Subcutaneous abdominal adipose tissue (tissue), 5 donors: ENCODE data around the gene PTGIR.

Experiments
- H3K27ac ChIP-seq: one replicate; pipeline ENCODE4 v1.7.0; 2013; ENCODE audit warnings: low read depth, mild to moderate bottlenecking, inconsistent platforms, low read length, moderate library complexity
- H3K27me3 ChIP-seq, 5 donors: one replicate each; pipeline ENCODE4 v1.7.0; 2013; ENCODE audit warnings: low read length in 5 of 5, inconsistent platforms in 1 of 5; ENCODE audit not compliant: control insufficient read depth in 5 of 5, insufficient read depth in 4 of 5
- H3K36me3 ChIP-seq, 5 donors: one replicate each; pipeline ENCODE4 v1.7.0; 2013; ENCODE audit warnings: low read length in 5 of 5; ENCODE audit not compliant: control insufficient read depth in 5 of 5, insufficient read depth in 5 of 5
- H3K4me1 ChIP-seq, 5 donors: one replicate each; pipeline ENCODE4 v1.7.0; 2013; ENCODE audit warnings: low read length in 5 of 5, mild to moderate bottlenecking in 3 of 5, moderate library complexity in 1 of 5; ENCODE audit not compliant: control insufficient read depth in 5 of 5, insufficient read depth in 5 of 5
- H3K4me3 ChIP-seq, 5 donors: one replicate each; pipeline ENCODE4 v1.7.0; 2013; ENCODE audit warnings: low read length in 5 of 5, low read depth in 1 of 5
- H3K9ac ChIP-seq, 5 donors: one replicate each; pipeline ENCODE4 v1.7.0; 2013; ENCODE audit warnings: low read length in 5 of 5, mild to moderate bottlenecking in 4 of 5, moderate library complexity in 3 of 5
- H3K9me3 ChIP-seq, 5 donors: one replicate each; pipeline ENCODE4 v1.7.0; 2013; ENCODE audit warnings: low read length in 5 of 5; ENCODE audit not compliant: control insufficient read depth in 5 of 5
- donor health status: healthy.
- donor health status: healthy.
- donor health status: healthy.
- donor health status: healthy.
- donor health status: healthy.

The PTGIR gene

GRCh38 chr19:46616631-46617322, 8.1 kb downstream of the PTGIR start:
- no peaks in the 10 kb centered on the region for H3K36me3 ChIP-seq
- H3K4me3 ChIP-seq = no peak overlapping the region
- no peaks in the 10 kb centered on the region for H3K9me3 ChIP-seq
- H3K27me3 ChIP-seq = peaks cover 0 to 10% (median 0%) of the 10 kb centered on the region in 5 donors
- H3K4me1 ChIP-seq = peaks cover 0 to 56% (median 38%) of the 10 kb centered on the region in 5 donors
- H3K27ac ChIP-seq = no peak overlapping the region
- no peak overlapping the region for H3K9ac ChIP-seq

DNA sequence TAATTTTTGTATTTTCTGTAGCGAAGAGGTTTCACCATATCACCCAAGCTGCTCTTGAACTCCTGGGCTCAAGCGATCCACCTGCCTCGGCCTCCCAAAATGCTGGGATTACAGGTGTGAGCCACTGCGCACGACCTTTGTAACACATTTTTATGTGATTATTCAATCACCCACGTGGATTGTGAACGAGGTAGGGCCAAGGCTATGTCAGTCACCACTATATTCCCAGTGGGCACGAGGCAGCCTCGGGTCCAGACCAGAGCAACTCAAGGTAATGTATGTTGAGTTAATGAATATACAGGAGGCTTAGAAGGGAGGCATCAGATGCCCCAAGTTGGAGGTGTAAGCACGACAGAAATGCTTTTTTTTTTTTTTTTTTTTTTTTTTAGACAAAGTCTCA, 8.9 kb downstream of the PTGIR start:
- H3K36me3 ChIP-seq = peaks cover 0 to under 1% (median 0%) of the 10 kb centered on the region in 5 donors
- H3K4me3 ChIP-seq = no peak overlapping the region
- peaks cover 0 to 57% (median 34%) of the 10 kb centered on the region in 5 donors for H3K4me1 ChIP-seq
- peaks cover 0 to 6% (median 0%) of the 10 kb centered on the region in 5 donors for H3K27me3 ChIP-seq
- no peak overlapping the region for H3K9ac ChIP-seq
- no peaks in the 10 kb centered on the region for H3K9me3 ChIP-seq
- no peak overlapping the region for H3K27ac ChIP-seq

GRCh38 chr19:46614114-46614722, 10.7 kb downstream of the PTGIR start:
- H3K27me3 ChIP-seq = peaks cover 0 to 3% (median 0%) of the 10 kb centered on the region in 5 donors
- peaks cover 0 to 44% (median 18%) of the 10 kb centered on the region in 5 donors for H3K4me1 ChIP-seq
- no peak overlapping the region for H3K4me3 ChIP-seq
- H3K9me3 ChIP-seq = no peaks in the 10 kb centered on the region
- H3K36me3 ChIP-seq = peaks cover 0 to 14% (median 10%) of the 10 kb centered on the region in 5 donors
- no peak overlapping the region for H3K27ac ChIP-seq
- H3K9ac ChIP-seq = no peak overlapping the region

GRCh38 chr19:46613525-46613924, 11.4 kb downstream of the PTGIR start:
- H3K9me3 ChIP-seq = no peaks in the 10 kb centered on the region
- H3K27me3 ChIP-seq = peaks cover 0 to 3% (median 0%) of the 10 kb centered on the region in 5 donors
- H3K9ac ChIP-seq = no peak overlapping the region
- peaks cover 0 to 37% (median 11%) of the 10 kb centered on the region in 5 donors for H3K4me1 ChIP-seq
- H3K36me3 ChIP-seq = peaks cover 0 to 21% (median 17%) of the 10 kb centered on the region in 5 donors
- H3K4me3 ChIP-seq = no peak overlapping the region
- H3K27ac ChIP-seq = no peak overlapping the region

DNA sequence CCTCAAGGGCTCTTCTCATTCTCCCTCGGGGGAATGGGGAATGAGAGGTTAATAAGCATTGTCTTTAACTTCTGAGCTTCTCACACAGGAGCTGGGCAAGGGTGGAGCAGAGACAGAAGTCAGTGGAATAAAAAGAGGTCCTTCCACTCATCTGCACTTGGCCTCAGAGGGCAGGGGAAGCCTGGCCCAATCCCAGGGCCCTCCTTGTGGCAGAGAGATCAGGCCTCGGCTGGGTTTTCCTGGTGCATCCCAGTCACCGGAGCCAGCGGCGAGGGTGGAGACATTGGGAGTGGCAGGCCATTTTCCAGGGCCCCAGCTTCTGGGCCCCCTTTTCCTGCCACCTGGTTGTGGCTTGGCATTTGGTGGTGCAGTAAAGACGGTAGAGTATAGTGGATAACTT, 13.1 kb downstream of the PTGIR start:
- Histone ChIP-seq H3K9me3 (no peaks in the 10 kb centered on the region), H3K9ac (no peak overlapping the region), H3K27me3 (peaks cover 0 to 2% (median 0%) of the 10 kb centered on the region in 5 donors), H3K4me1 (peaks cover 0 to 24% (median 3%) of the 10 kb centered on the region in 5 donors), H3K4me3 (no peak overlapping the region), H3K36me3 (peaks cover 0 to 39% (median 34%) of the 10 kb centered on the region in 5 donors), H3K27ac (no peak overlapping the region)

- H3K4me3 ChIP-seq = no peak overlapping the region
- H3K4me1 ChIP-seq = peaks cover 0 to 20% (median 0%) of the 10 kb centered on the region in 5 donors
- H3K27me3 ChIP-seq = no peaks in the 10 kb centered on the region
- H3K9ac ChIP-seq = no peak overlapping the region
- H3K36me3 ChIP-seq = peaks cover 0 to 46% (median 41%) of the 10 kb centered on the region in 5 donors
- no peaks in the 10 kb centered on the region for H3K9me3 ChIP-seq
- no peak overlapping the region for H3K27ac ChIP-seq
These were observed 13.8 kb downstream of the PTGIR start for GRCh38 chr19:46610851-46611770.

GRCh38 chr19:46610413-46610775, 14.5 kb downstream of the PTGIR start:
- H3K9me3 ChIP-seq = no peaks in the 10 kb centered on the region
- no peak overlapping the region for H3K4me3 ChIP-seq
- H3K9ac ChIP-seq = no peak overlapping the region
- H3K4me1 ChIP-seq = peaks cover 0 to 25% (median 2%) of the 10 kb centered on the region in 5 donors
- H3K27ac ChIP-seq = no peak overlapping the region
- peaks cover 0 to 53% (median 48%) of the 10 kb centered on the region in 5 donors for H3K36me3 ChIP-seq
- H3K27me3 ChIP-seq = no peaks in the 10 kb centered on the region

DNA sequence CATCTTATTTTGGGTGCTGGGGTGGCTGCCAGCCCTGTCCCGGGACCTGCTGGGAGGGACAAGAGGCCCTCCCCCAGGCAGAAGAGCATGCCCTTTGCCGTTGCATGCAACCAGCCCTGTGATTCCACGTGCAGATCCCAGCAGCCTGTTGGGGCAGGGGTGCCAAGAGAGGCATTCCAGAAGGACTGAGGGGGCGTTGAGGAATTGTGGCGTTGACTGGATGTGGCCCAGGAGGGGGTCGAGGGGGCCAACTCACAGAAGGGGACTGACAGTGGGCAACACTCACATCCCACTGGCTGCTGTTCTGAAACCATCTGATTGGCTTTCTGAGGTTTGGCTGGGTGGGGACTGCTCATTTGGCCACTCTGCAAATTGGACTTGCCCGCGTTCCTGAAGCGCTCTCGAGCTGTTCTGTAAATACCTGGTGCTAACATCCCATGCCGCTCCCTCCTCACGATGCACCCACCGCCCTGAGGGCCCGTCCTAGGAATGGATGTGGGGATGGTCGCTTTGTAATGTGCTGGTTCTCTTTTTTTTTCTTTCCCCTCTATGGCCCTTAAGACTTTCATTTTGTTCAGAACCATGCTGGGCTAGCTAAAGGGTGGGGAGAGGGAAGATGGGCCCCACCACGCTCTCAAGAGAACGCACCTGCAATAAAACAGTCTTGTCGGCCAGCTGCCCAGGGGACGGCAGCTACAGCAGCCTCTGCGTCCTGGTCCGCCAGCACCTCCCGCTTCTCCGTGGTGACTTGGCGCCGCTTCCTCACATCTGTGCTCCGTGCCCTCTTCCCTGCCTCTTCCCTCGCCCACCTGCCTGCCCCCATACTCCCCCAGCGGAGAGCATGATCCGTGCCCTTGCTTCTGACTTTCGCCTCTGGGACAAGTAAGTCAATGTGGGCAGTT, 15.1 kb downstream of the PTGIR start:
- Histone ChIP-seq H3K9ac (no peak overlapping the region), H3K36me3 (peaks cover 0 to 53% (median 49%) of the 10 kb centered on the region in 5 donors), H3K27ac (no peak overlapping the region), H3K4me3 (no peak overlapping the region), H3K9me3 (no peaks in the 10 kb centered on the region), H3K4me1 (peaks cover 0 to 31% (median 8%) of the 10 kb centered on the region in 5 donors), H3K27me3 (no peaks in the 10 kb centered on the region)
